Measurements from ENCODE around the gene UGT1A8.

GRCh38 chr2:233768076-233768475 is 150.6 kb downstream of the UGT1A8 start:
- no peak for TF ChIP-seq CTCF (conservative IDR thresholded peaks at IDR 0.05)
- no peak for TF ChIP-seq EZH2 (IDR thresholded peaks at IDR 0.05; ENCODE audit: low read depth)
